Thyroid gland (tissue), 4 donors: ENCODE measurements around the gene PTPRC. TPM values are rescaled to one million over a fixed set of nuclear protein-coding genes. Genes with fewer than 3 reads are reported as not detected.

Experiments
- DNase-seq, 2 donors: peaks; one replicate each; pipeline ENCODE4 v3.0.0-alpha.2; 2019
- H3K27ac ChIP-seq, 3 donors: fragments of 200-600 bp; sonication (generic); 1 replicate in 2 of 3; 2 replicates in 1 of 3; pipeline ENCODE4 v1.5.1; 2016 to 2019; ENCODE audit warnings: mild to moderate bottlenecking in 1 of 3, moderate library complexity in 1 of 3
- H3K27me3 ChIP-seq: fragments of 200-600 bp; sonication (generic); one replicate; pipeline ENCODE4 v1.5.1; 2019
- H3K36me3 ChIP-seq, 2 donors: fragments of 200-600 bp; sonication (generic); one replicate each; pipeline ENCODE4 v1.5.1; 2016 to 2019
- H3K4me1 ChIP-seq, 2 donors: fragments of 200-600 bp; sonication (generic); one replicate each; pipeline ENCODE4 v1.5.1; 2017 to 2019
- H3K4me3 ChIP-seq, 3 donors: fragments of 200-600 bp; sonication (generic); replicated peaks in 1 of 3; 1 replicate in 2 of 3; 2 replicates in 1 of 3; pipeline ENCODE4 v1.5.1; 2016; ENCODE audit warnings: mild to moderate bottlenecking in 1 of 3
- H3K9me3 ChIP-seq: fragments of 200-600 bp; sonication (generic); one replicate; pipeline ENCODE4 v1.5.1; 2017
- CTCF ChIP-seq, 6 experiments: fragments of 200-600 bp in 3 of 6; fragments of 450-650 bp in 3 of 6; sonication (generic) in 3 of 6; IDR thresholded peaks; one replicate each; pipeline ENCODE4 v1.5.1; 2016 to 2019; ENCODE audit warnings: antibody characterized with exemption in 6 of 6, mild to moderate bottlenecking in 2 of 6, inconsistent platforms in 1 of 6, moderate library complexity in 1 of 6
- POLR2A ChIP-seq, 2 donors: fragments of 450-650 bp; IDR thresholded peaks; one replicate each; pipeline ENCODE4 v1.6.1; 2017; ENCODE audit warnings: antibody characterized with exemption in 2 of 2, mild to moderate bottlenecking in 2 of 2, moderate library complexity in 1 of 2
- WGBS, 2 donors: methylation state at CpG; one replicate each; pipeline ENCODE4 v1.1.5; 2017; 5-methylcytosine and 5-hydroxymethylcytosine counted together
- intact Hi-C: fragments of 100-400 bp; cut with DNase I; formaldehyde crosslinking; loops from one replicate; pipeline ENCODE4 v1.15.1; 2023
- total RNA-seq, 4 donors: library from RNA; depleted of rRNA; stranded (reverse); fragments of >200 nt; gene quantifications; one replicate each; pipeline ENCODE4 v1.2.3, GENCODE V29; 2016

PTPRC gene
- total RNA-seq, 4 donors from 2014 or later, result 11.5 to 23.8 (median 16.9) TPM

GRCh38 chr1:198794498-198794897, 155.7 kb downstream of the PTPRC start:
- intact Hi-C loops, result no loop called here
- H3K9me3 ChIP-seq, result no peaks in the 10 kb centered on the region
- H3K4me1 ChIP-seq, result no peaks in the 10 kb centered on the region
- H3K27me3 ChIP-seq, result no peaks in the 10 kb centered on the region
- no peak overlapping the region for H3K27ac ChIP-seq
- no peak for TF ChIP-seq CTCF (IDR thresholded peaks at IDR 0.05)
- TF ChIP-seq POLR2A (IDR thresholded peaks at IDR 0.05), result no peak
- H3K4me3 ChIP-seq, result no peak overlapping the region
- no peaks in the 10 kb centered on the region for H3K36me3 ChIP-seq
- no peak for DNase-seq

- Histone ChIP-seq H3K9me3 (no peaks in the 10 kb centered on the region), H3K4me1 (no peaks in the 10 kb centered on the region), H3K27ac (no peak overlapping the region), H3K4me3 (no peak overlapping the region), H3K27me3 (no peaks in the 10 kb centered on the region), H3K36me3 (no peaks in the 10 kb centered on the region)
- intact Hi-C loops, result no loop called here
- DNase-seq, result no peak
- TF ChIP-seq POLR2A (IDR thresholded peaks at IDR 0.05) (no peak), CTCF (IDR thresholded peaks at IDR 0.05) (no peak)
- 94 to 100% methylated on average over 2 of the region's 2 CpGs for WGBS, 2 donors
Measured at GRCh38 chr1:198797656-198798055, 158.8 kb downstream of the PTPRC start.

GRCh38 chr1:198798923-198799386, 160.1 kb downstream of the PTPRC start:
- no peaks in the 10 kb centered on the region for H3K4me1 ChIP-seq
- no peaks in the 10 kb centered on the region for H3K9me3 ChIP-seq
- no peaks in the 10 kb centered on the region for H3K36me3 ChIP-seq
- H3K27ac ChIP-seq, result no peak overlapping the region
- H3K4me3 ChIP-seq, result no peak overlapping the region
- no peaks in the 10 kb centered on the region for H3K27me3 ChIP-seq
- intact Hi-C loops, result no loop called here
- TF ChIP-seq POLR2A (IDR thresholded peaks at IDR 0.05), result no peak
- TF ChIP-seq CTCF (IDR thresholded peaks at IDR 0.05), result peak in 1 of 6 experiments; percentile 3
- WGBS, 2 donors, result 38% methylated on average over 1 of the region's 1 CpG
- no peak for DNase-seq

- DNase-seq, result no peak
- Histone ChIP-seq H3K27ac (no peak overlapping the region), H3K9me3 (no peaks in the 10 kb centered on the region), H3K4me1 (no peaks in the 10 kb centered on the region), H3K27me3 (no peaks in the 10 kb centered on the region), H3K36me3 (no peaks in the 10 kb centered on the region), H3K4me3 (no peak overlapping the region)
- intact Hi-C loops, result no loop called here
- TF ChIP-seq CTCF (IDR thresholded peaks at IDR 0.05) (no peak), POLR2A (IDR thresholded peaks at IDR 0.05) (no peak)
- WGBS, 2 donors, result 96 to 97% methylated on average over 5 of the region's 5 CpGs
Measured at GRCh38 chr1:198805498-198806151, 166.8 kb downstream of the PTPRC start.

- H3K27me3 ChIP-seq, result no peaks in the 10 kb centered on the region
- no peak for TF ChIP-seq CTCF (IDR thresholded peaks at IDR 0.05)
- TF ChIP-seq POLR2A (IDR thresholded peaks at IDR 0.05), result no peak
- no peaks in the 10 kb centered on the region for H3K9me3 ChIP-seq
- 93 to 96% methylated on average over 5 of the region's 5 CpGs for WGBS, 2 donors
- H3K4me3 ChIP-seq, result no peak overlapping the region
- H3K36me3 ChIP-seq, result no peaks in the 10 kb centered on the region
- DNase-seq, result no peak
- H3K27ac ChIP-seq, result no peak overlapping the region
- H3K4me1 ChIP-seq, result no peaks in the 10 kb centered on the region
- intact Hi-C loops, result no loop called here
Measured at GRCh38 chr1:198806861-198807260, 168.0 kb downstream of the PTPRC start.

Other genes with a start within 250 kb of the PTPRC start
- not detected for gene ATP6V1G3, start 98.4 kb upstream of the PTPRC start, total RNA-seq